GM21723 (cell line): Measurements from ENCODE around the gene OSBPL10.
"Not testable (repeated sequence)": the region's sequence is repeated elsewhere in the genome, so short reads cannot be mapped to it uniquely, and the experiment has no call there.

Experiments used
- ATAC-seq: cut with Tn5 transposase; IDR thresholded peaks from one replicate; pipeline ENCODE4 v1.9.1; 2021; ENCODE audit warnings: mild to moderate bottlenecking, moderate library complexity; ENCODE audit not compliant: unreplicated experiment

Gene OSBPL10

GRCh38 chr3:31896026-31896425, 85.0 kb downstream of the OSBPL10 start:
- no peak for ATAC-seq

GRCh38 chr3:31895471-31895870, 85.6 kb downstream of the OSBPL10 start:
- no peak for ATAC-seq

- ATAC-seq = no peak
Measured at GRCh38 chr3:31892916-31893573, 88.0 kb downstream of the OSBPL10 start.

- ATAC-seq = no peak
Measured at GRCh38 chr3:31892500-31892899, 88.6 kb downstream of the OSBPL10 start.

DNA sequence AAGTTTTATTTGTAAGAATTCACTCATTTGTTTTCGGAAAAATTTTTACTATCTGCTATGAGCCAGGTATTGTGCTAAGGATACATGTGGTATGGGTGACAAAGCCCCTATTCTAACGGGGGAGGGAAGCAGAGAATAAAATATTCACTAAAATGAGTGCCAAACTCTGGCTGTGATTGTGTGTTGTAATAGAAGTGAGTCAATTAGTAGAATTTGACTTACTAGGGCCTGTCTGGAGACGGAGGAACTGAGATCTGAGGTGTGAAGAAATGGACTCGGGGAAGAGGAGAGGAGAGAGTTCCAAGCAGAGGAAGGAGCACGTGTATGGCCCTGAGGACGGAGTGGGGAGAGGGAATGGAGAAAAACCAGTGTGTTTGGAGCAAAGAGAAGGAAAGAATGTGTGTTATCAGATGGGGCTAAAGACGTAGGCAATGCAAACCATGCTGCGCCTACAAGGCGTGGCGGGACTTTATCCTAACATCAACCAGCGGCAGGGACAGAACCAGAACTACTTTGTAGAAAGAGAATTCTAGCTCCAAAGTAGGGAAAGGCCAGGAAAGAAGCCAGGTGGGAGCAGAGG, 89.1 kb downstream of the OSBPL10 start:
- no peak for ATAC-seq

- no peak for ATAC-seq
Measured at GRCh38 chr3:31890742-31891469, 90.2 kb downstream of the OSBPL10 start.

DNA sequence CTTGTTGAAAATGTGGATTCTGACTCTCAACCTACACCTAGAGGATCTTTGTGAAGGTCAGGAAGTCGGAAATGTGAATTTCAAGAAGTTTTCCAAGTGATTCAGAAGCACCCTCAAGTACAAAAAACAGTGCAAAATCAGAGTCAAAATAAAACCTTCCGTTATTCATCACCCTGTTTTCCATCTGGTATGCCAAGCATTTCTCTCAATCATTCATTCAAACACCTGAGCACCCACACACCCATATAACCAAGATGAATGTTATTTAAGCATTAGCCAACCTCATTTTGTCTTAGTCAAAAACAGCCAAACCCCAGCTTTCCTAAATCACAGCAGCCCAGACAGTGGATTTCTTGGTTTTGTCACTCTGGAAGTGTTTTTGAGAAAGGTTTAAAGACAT, 91.1 kb downstream of the OSBPL10 start:
- ATAC-seq = no peak

DNA sequence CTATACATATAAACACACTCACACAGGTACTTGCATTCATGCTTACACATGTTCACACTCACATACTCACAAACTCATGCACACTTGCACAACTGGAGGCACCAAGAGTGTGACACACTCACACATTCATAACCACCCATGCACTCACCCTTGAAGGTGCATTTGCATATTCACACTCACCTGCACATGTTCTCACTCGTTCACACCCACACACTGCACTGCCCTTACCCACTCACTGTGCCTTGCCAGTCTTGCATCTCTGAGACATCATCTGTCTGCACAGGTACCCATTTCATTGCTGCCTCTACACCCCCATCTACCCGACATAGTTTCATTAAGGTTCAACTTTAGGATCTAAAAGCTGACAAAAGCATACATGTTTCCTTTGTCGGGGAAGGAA, 95.8 kb downstream of the OSBPL10 start:
- no peak for ATAC-seq

DNA sequence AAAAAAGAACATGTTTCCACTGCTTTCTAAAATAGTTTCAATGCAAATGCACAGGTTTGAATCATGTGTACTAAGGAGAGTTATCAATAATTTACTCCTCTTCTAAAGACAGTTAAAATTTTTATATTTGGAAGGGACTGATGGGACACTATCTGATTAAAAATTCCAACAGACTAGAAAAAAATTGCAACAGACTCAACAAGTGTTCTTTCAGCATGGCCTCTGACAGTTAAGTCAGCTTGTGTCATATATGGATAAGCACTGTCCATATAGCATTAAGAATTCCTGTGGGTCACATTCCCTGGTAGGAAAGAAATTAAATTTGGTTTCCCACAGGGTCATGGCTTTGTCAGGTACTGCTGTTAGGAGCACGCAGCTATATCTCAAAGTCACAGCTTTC, 96.8 kb downstream of the OSBPL10 start:
- no peak for ATAC-seq

GRCh38 chr3:31882895-31883294, 98.2 kb downstream of the OSBPL10 start:
- no peak for ATAC-seq

GRCh38 chr3:31882431-31882830, 98.6 kb downstream of the OSBPL10 start:
- no peak for ATAC-seq

- ATAC-seq = no peak
Measured at GRCh38 chr3:31880482-31881078, 100.5 kb downstream of the OSBPL10 start.

DNA sequence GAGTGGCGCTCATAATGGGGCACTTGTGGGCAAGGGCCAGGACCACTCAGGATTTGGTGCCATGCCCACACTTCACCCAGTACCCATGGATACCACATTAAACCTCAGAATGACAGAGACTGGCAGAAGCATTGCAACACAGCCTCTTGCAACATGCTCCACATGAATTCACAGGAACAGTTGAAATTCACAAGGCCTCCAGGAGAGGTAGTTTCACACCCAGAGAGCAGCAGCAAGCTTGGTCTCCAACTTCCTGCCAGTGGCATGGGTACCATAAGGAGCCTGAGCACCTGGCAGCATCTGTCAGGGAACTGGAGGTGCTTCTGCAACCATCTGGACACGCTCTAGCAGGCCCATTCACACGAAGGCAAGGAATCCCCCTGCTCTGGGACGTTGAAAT, 101.0 kb downstream of the OSBPL10 start:
- no peak for ATAC-seq

GRCh38 chr3:31879365-31879764, 101.7 kb downstream of the OSBPL10 start:
- no peak for ATAC-seq

- ATAC-seq = no peak
Measured at GRCh38 chr3:31878231-31878838, 102.7 kb downstream of the OSBPL10 start.

DNA sequence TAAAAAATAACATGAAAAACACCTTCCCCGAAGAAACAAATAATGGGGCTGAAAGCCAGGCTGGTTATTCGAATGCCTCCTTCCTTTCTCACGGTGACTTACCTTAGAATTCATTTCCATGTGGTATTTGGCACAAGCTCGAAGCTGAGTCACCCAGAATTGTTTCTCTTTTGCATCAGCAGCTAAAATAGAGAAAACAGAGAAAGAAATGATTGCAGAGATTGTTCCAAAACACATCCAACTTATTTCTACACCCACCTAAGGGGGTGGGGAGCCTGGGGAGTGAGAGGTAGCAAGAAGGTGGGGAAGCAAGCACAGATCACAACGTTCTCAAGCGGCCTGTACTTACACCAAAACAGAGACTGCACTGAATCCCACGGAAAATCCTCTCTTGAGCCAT, 104.7 kb downstream of the OSBPL10 start:
- no peak for ATAC-seq

DNA sequence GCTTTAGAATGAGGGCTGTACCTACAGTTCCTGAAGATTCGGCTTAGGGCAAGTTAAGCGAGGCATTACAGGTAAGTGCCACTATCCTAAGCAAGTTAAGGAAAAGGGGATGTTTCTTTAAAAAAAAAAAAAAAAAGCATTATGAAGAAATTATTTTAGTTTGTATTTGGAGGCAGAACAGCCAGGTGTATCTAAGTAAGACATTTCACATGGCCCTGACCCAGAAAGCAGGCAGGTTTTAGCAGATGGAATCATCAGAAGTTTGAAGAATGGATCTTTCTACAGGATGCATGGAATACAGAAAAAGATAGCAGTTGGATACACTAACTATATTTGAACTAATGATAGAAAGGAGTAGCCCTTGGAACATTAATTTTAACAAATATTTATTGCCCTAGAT, 105.6 kb downstream of the OSBPL10 start:
- ATAC-seq = no peak

DNA sequence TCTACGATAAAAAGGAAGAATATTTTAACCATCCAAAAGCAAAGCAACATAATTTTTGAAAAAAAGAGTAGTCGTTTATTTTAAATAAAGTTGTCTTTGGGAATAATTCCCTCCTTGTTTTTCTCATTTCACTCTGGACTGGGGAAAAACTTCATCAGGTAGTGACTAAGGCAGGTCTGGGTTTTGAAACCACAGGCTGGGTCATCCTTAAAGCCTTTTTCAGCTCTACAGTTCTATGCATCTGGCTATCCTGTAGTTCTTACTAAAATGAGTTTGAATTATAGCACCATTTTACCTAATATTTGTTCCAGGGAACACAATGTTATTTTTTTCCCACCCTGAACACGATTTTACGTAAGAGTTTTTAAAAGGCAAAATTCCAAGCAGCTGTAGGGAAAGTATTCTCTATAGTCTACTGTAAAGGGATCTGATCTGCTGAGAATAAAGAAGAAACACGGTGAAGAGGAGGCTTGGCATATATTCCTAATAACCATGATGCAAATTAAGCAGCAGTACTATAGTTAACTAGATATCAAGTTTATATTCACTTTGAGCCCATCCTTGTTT, 107.7 kb downstream of the OSBPL10 start:
- no peak for ATAC-seq

GRCh38 chr3:31871939-31872507, 109.0 kb downstream of the OSBPL10 start:
- ATAC-seq = no peak

GRCh38 chr3:31870111-31870510, 111.0 kb downstream of the OSBPL10 start:
- not testable (repeated sequence) for ATAC-seq

DNA sequence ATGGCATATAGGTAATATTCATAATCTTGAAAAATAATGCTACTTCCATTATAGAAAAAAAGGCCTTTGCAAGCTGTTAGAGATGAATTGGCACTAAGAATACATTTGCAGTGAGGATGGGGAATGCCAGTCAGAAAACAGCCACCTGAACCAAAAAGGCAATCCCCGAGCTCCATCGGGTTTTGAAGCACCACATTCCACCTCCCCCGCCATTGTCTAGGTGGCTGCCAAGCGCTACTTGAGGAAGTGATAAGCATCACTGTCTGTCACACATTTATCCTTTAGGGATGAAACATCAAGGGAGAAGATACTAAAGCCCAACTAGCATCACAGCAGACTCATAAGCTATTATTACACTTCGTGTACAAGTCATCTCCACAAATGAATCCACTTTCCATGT, 112.8 kb downstream of the OSBPL10 start:
- no peak for ATAC-seq
